HG02642 (cell line): Measurements from ENCODE around the gene CEL.

Experiments
- ATAC-seq: cut with Tn5 transposase; IDR thresholded peaks from one replicate; pipeline ENCODE4 v1.9.1; 2021; ENCODE audit warnings: mild to moderate bottlenecking; ENCODE audit not compliant: unreplicated experiment, poor library complexity

Gene CEL

GRCh38 chr9:133101356-133102189, 39.8 kb downstream of the CEL start:
- ATAC-seq = no peak

GRCh38 chr9:133102190-133103021, 40.6 kb downstream of the CEL start:
- no peak for ATAC-seq

GRCh38 chr9:133103183-133103986, 41.6 kb downstream of the CEL start:
- no peak for ATAC-seq

GRCh38 chr9:133103987-133104505, 42.3 kb downstream of the CEL start:
- no peak for ATAC-seq

- ATAC-seq = no peak
Measured at GRCh38 chr9:133104718-133105460, 43.1 kb downstream of the CEL start.

- no peak for ATAC-seq
Measured at GRCh38 chr9:133105461-133105770, 43.6 kb downstream of the CEL start.

GRCh38 chr9:133106511-133107244, 44.9 kb downstream of the CEL start:
- ATAC-seq = no peak

- ATAC-seq = no peak
Measured at GRCh38 chr9:133107245-133107722, 45.5 kb downstream of the CEL start.

GRCh38 chr9:133107961-133108793, 46.4 kb downstream of the CEL start:
- no peak for ATAC-seq

GRCh38 chr9:133108794-133109641, 47.2 kb downstream of the CEL start:
- ATAC-seq = no peak

- no peak for ATAC-seq
Measured at GRCh38 chr9:133109931-133110650, 48.3 kb downstream of the CEL start.

GRCh38 chr9:133111808-133112662, 50.3 kb downstream of the CEL start:
- ATAC-seq = no peak

GRCh38 chr9:133112663-133113026, 50.9 kb downstream of the CEL start:
- ATAC-seq = no peak

GRCh38 chr9:133113163-133113948, 51.6 kb downstream of the CEL start:
- no peak for ATAC-seq
